Measurements from ENCODE around the gene NRARP. TPM values are rescaled to one million over a fixed set of nuclear protein-coding genes. Genes with fewer than 3 reads are reported as not detected.
"Not testable (repeated sequence)": the region's sequence is repeated elsewhere in the genome, so short reads cannot be mapped to it uniquely, and the experiment has no call there.

NRARP gene
- polyA plus RNA-seq, 1 experiment = 0.17 TPM

DNA sequence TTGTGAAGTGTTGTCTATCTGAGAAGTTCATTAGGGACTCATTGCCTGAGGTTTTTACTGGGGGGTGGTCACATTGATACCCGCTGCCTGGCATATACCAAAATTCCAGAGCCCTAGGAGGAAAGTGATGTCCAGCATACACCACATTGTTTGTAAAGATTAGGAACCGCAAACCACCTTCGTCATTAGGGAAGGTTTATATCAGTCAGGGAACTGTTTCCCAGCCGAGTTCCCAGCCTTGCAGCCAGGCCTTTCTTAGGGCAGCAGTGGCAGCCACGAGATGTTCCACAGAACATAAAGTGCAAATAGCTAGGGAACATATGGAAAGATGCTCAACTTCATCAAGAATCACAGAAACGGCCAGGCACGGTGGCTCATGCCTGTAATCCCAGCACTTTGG lies 40.4 kb upstream of the NRARP start:
- no peak overlapping the region for H3K4me3 ChIP-seq (ENCODE audit: low read depth, low read length)
- no peak for TF ChIP-seq CTCF (IDR thresholded peaks at IDR 0.05; ENCODE audit: insufficient read depth, low read depth, low read length)
- DNase-seq (ENCODE audit: low read depth) = no peak
- ChIA-PET CTCF (no interaction called here), POLR2A (no interaction called here)
- no peaks in the 10 kb centered on the region for H3K27me3 ChIP-seq (ENCODE audit: control insufficient read depth, insufficient read depth, low read length)
- no peaks in the 10 kb centered on the region for H3K36me3 ChIP-seq (ENCODE audit: control insufficient read depth, insufficient read depth, low read length)

DNA sequence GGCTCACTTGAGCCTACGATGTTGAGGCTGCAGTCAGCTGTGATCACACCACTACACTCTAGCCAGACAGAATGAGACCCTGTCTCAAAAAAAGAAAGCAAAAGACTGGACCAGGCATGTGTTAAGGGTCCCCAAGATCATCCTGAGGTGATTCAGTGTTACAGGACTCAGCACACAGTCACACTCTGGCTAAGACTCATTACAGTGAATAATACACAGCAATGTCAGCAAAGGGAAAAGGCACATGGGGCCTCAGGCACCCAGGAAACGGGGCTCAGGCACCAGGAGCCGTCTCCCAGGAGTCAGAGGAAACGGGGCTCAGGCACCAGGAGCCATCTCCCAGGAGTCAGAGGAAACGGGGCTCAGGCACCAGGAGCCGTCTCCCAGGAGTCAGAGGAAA lies 39.2 kb upstream of the NRARP start:
- no peaks in the 10 kb centered on the region for H3K27me3 ChIP-seq (ENCODE audit: control insufficient read depth, insufficient read depth, low read length)
- CTCF ChIA-PET = no interaction called here
- no peaks in the 10 kb centered on the region for H3K36me3 ChIP-seq (ENCODE audit: control insufficient read depth, insufficient read depth, low read length)
- DNase-seq (ENCODE audit: low read depth) = no peak
- no peak overlapping the region for H3K4me3 ChIP-seq (ENCODE audit: low read depth, low read length)
- no peak for TF ChIP-seq CTCF (IDR thresholded peaks at IDR 0.05; ENCODE audit: insufficient read depth, low read depth, low read length)
- POLR2A ChIA-PET = no interaction called here

DNA sequence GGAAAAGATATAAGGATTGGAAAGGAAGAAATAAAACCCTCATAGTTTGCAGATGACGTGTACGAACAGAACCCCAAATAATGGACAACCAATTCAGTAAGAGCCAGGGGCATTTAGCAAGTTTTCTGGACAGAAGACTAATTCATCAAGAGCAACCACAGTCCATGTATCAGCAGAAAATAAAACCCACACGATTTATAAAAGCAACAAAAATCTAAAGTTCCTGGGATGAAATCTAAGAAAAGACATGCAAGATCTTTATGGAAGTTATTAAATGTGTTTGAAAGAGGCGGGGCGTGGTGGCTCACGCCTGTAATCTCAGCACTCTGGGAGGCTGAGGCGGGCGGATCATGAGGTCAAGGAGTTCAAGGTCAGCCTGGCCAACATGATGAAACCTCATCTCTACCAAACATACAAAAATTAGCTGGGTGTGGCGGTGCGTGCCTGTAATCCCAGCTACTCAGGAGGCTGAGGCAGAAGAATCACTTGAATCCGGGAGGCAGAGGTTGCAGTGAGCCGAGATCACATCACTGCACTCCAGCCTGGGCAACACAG lies 37.9 kb upstream of the NRARP start:
- DNase-seq (ENCODE audit: low read depth); POLR2A ChIA-PET; CTCF ChIA-PET: not testable (repeated sequence)

GRCh38 chr9:137339045-137339907 lies 37.2 kb upstream of the NRARP start:
- no peak overlapping the region for H3K4me3 ChIP-seq (ENCODE audit: low read depth, low read length)
- TF ChIP-seq CTCF (IDR thresholded peaks at IDR 0.05; ENCODE audit: insufficient read depth, low read depth, low read length) = no peak
- ChIA-PET CTCF (no interaction called here), POLR2A (no interaction called here)
- no peaks in the 10 kb centered on the region for H3K36me3 ChIP-seq (ENCODE audit: control insufficient read depth, insufficient read depth, low read length)
- no peak for DNase-seq (ENCODE audit: low read depth)
- H3K27me3 ChIP-seq (ENCODE audit: control insufficient read depth, insufficient read depth, low read length) = no peaks in the 10 kb centered on the region

More for the DNA sequence above, 37.9 kb upstream of the NRARP start:
- H3K4me3 ChIP-seq (ENCODE audit: low read depth, low read length); H3K36me3 ChIP-seq (ENCODE audit: control insufficient read depth, insufficient read depth, low read length); H3K27me3 ChIP-seq (ENCODE audit: control insufficient read depth, insufficient read depth, low read length): not testable (repeated sequence)

- ChIA-PET CTCF (no interaction called here), POLR2A (no interaction called here)
- DNase-seq (ENCODE audit: low read depth) = no peak
- Histone ChIP-seq H3K4me3 (ENCODE audit: low read depth, low read length) (no peak overlapping the region), H3K27me3 (ENCODE audit: control insufficient read depth, insufficient read depth, low read length) (no peaks in the 10 kb centered on the region), H3K36me3 (ENCODE audit: control insufficient read depth, insufficient read depth, low read length) (no peaks in the 10 kb centered on the region)
- TF ChIP-seq CTCF (IDR thresholded peaks at IDR 0.05; ENCODE audit: insufficient read depth, low read depth, low read length) = no peak
These were observed 34.7 kb upstream of the NRARP start for GRCh38 chr9:137336735-137337134.

Measured in BJ (cell line).